ENCODE measurements around the gene LCA5L. TPM values are rescaled to one million over a fixed set of nuclear protein-coding genes. Genes with fewer than 3 reads are reported as not detected.

The LCA5L gene
- total and polyA plus RNA-seq, 7 experiments from 2014 or later = 0.24 TPM; not detected in 6

- Mint-ChIP-seq H3K4me3 (no peak overlapping the region), H3K27ac (no peak overlapping the region), H3K4me1 (peaks cover 0 to 6% (median 0%) of the 10 kb centered on the region in 7 donors), H3K36me3 (peaks cover 0 to 6% (median 5%) of the 10 kb centered on the region in 5 donors), H3K27me3 (peaks cover 22 to 52% (median 34%) of the 10 kb centered on the region in 5 donors), H3K9me3 (peaks cover 0 to 5% (median 0%) of the 10 kb centered on the region in 11 donors)
- H3K27me3 ChIP-seq (ENCODE audit: control insufficient read depth in 2 of 2, insufficient read depth in 2 of 2, low read length in 2 of 2) = peaks cover 0 to 5% of the 10 kb centered on the region in 2 donors
- ChIA-PET CTCF (no interaction called here), POLR2A (interaction anchor here (0.7 kb wide), 1 partner anchor 8 kb away, joined by 3 read pairs; no protein-coding TSS in a partner anchor)
- DNase-seq (no peak), ATAC-seq (no peak)
- intact Hi-C loops (cut with micrococcal nuclease) = no loop called here
- H3K9me3 ChIP-seq (ENCODE audit: control insufficient read depth in 2 of 3, low read length in 3 of 3) = no peaks in the 10 kb centered on the region
- H3K36me3 ChIP-seq (ENCODE audit: control insufficient read depth in 2 of 3, insufficient read depth in 3 of 3, low read length in 3 of 3) = no peaks in the 10 kb centered on the region
- no peaks in the 10 kb centered on the region for H3K4me1 ChIP-seq (ENCODE audit: control insufficient read depth in 2 of 2, insufficient read depth in 2 of 2, low read length in 2 of 2)
- no peak overlapping the region for H3K27ac ChIP-seq (ENCODE audit: low read depth, low read length)
- H3K4me3 ChIP-seq (ENCODE audit: low read length) = no peak overlapping the region
Measured at GRCh38 chr21:39439232-39439631, 6.3 kb downstream of the LCA5L start.

GRCh38 chr21:39434950-39435349 lies 10.6 kb downstream of the LCA5L start:
- Mint-ChIP-seq H3K27ac (no peak overlapping the region), H3K36me3 (peaks cover 0 to 6% (median 5%) of the 10 kb centered on the region in 5 donors), H3K9me3 (peaks cover 0 to 5% (median 0%) of the 10 kb centered on the region in 11 donors), H3K4me3 (no peak overlapping the region), H3K4me1 (no peaks in the 10 kb centered on the region), H3K27me3 (peaks cover 24 to 41% (median 26%) of the 10 kb centered on the region in 5 donors)
- ChIA-PET CTCF (no interaction called here), POLR2A (no interaction called here)
- intact Hi-C loops (cut with micrococcal nuclease) = no loop called here
- ATAC-seq (no peak), DNase-seq (no peak)
- Histone ChIP-seq H3K4me1 (ENCODE audit: control insufficient read depth in 2 of 2, insufficient read depth in 2 of 2, low read length in 2 of 2) (no peaks in the 10 kb centered on the region), H3K9me3 (ENCODE audit: control insufficient read depth in 2 of 3, low read length in 3 of 3) (no peaks in the 10 kb centered on the region), H3K4me3 (ENCODE audit: low read length) (no peak overlapping the region), H3K27ac (ENCODE audit: low read depth, low read length) (no peak overlapping the region), H3K36me3 (ENCODE audit: control insufficient read depth in 2 of 3, insufficient read depth in 3 of 3, low read length in 3 of 3) (no peaks in the 10 kb centered on the region), H3K27me3 (ENCODE audit: control insufficient read depth in 2 of 2, insufficient read depth in 2 of 2, low read length in 2 of 2) (no peaks in the 10 kb centered on the region)

DNA sequence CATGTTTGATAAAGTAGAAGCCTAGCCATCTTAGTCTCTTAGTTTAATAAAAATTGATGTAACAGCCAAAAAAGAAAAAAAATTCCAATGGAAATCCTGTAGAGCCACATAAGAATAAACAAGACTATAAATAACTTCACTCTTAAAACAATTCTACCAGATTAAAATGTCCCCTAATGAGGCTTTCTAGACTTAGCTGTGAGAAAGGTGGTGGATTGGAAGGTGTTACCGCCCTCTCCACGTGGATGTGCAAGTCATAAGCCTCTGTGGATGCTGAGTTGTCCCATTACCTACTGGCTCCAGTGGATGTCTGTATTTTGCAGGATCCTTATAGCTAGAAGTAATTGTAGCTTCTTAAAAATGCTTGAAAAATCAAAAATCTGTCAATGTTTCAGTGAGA lies 14.6 kb downstream of the LCA5L start:
- Histone ChIP-seq H3K4me3 (ENCODE audit: low read length) (no peak overlapping the region), H3K9me3 (ENCODE audit: control insufficient read depth in 2 of 3, low read length in 3 of 3) (no peaks in the 10 kb centered on the region), H3K4me1 (ENCODE audit: control insufficient read depth in 2 of 2, insufficient read depth in 2 of 2, low read length in 2 of 2) (no peaks in the 10 kb centered on the region), H3K27ac (ENCODE audit: low read depth, low read length) (no peak overlapping the region), H3K36me3 (ENCODE audit: control insufficient read depth in 2 of 3, insufficient read depth in 3 of 3, low read length in 3 of 3) (no peaks in the 10 kb centered on the region), H3K27me3 (ENCODE audit: control insufficient read depth in 2 of 2, insufficient read depth in 2 of 2, low read length in 2 of 2) (no peaks in the 10 kb centered on the region)
- no peaks in the 10 kb centered on the region for H3K4me1 Mint-ChIP-seq
- peaks cover 5 to 22% (median 14%) of the 10 kb centered on the region in 5 donors for H3K27me3 Mint-ChIP-seq
- no peak overlapping the region for H3K4me3 Mint-ChIP-seq
- peaks cover 0 to 2% (median 0%) of the 10 kb centered on the region in 11 donors for H3K9me3 Mint-ChIP-seq
- no peak overlapping the region for H3K27ac Mint-ChIP-seq
- DNase-seq (no peak), ATAC-seq (no peak)
- intact Hi-C loops (cut with micrococcal nuclease) = no loop called here
- ChIA-PET CTCF (no interaction called here), POLR2A (interaction anchor here (0.5 kb wide), 1 partner anchor 9 kb away, joined by 3 read pairs; no protein-coding TSS in a partner anchor)
- H3K36me3 Mint-ChIP-seq = no peaks in the 10 kb centered on the region

DNA sequence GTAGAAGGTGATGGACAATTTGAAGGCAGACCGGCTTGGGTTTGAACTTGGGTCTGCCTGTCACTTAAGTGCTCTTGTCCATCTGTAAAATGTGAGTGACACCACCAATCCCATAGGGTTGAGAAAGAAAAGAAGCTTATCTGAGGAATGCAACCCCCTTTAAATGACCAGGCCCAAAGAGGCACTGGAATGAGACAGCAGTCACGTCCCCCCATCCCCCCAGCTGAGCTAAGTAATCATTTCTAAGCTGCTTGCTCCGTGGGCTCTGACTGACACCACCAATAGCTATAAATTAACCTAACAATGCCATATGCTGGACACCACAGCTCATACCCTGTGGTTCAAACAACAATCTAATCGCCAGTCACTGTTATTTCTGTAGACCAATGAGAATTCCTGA lies 15.1 kb downstream of the LCA5L start:
- peaks cover 5 to 22% (median 14%) of the 10 kb centered on the region in 5 donors for H3K27me3 Mint-ChIP-seq
- H3K27ac ChIP-seq (ENCODE audit: low read depth, low read length) = no peak overlapping the region
- DNase-seq = no peak
- no peak overlapping the region for H3K27ac Mint-ChIP-seq
- no peak overlapping the region for H3K4me3 ChIP-seq (ENCODE audit: low read length)
- ATAC-seq = no peak
- ChIA-PET CTCF (no interaction called here), POLR2A (no interaction called here)
- H3K9me3 Mint-ChIP-seq = peaks cover 0 to 2% (median 0%) of the 10 kb centered on the region in 11 donors
- no peaks in the 10 kb centered on the region for H3K36me3 ChIP-seq (ENCODE audit: control insufficient read depth in 2 of 3, insufficient read depth in 3 of 3, low read length in 3 of 3)
- intact Hi-C loops (cut with micrococcal nuclease) = no loop called here
- H3K27me3 ChIP-seq (ENCODE audit: control insufficient read depth in 2 of 2, insufficient read depth in 2 of 2, low read length in 2 of 2) = no peaks in the 10 kb centered on the region
- H3K36me3 Mint-ChIP-seq = no peaks in the 10 kb centered on the region
- H3K4me3 Mint-ChIP-seq = no peak overlapping the region
- H3K9me3 ChIP-seq (ENCODE audit: control insufficient read depth in 2 of 3, low read length in 3 of 3) = no peaks in the 10 kb centered on the region
- no peaks in the 10 kb centered on the region for H3K4me1 ChIP-seq (ENCODE audit: control insufficient read depth in 2 of 2, insufficient read depth in 2 of 2, low read length in 2 of 2)
- H3K4me1 Mint-ChIP-seq = no peaks in the 10 kb centered on the region

GRCh38 chr21:39430016-39430415 lies 15.6 kb downstream of the LCA5L start:
- peaks cover 5 to 22% (median 14%) of the 10 kb centered on the region in 5 donors for H3K27me3 Mint-ChIP-seq
- no peaks in the 10 kb centered on the region for H3K36me3 Mint-ChIP-seq
- H3K4me1 Mint-ChIP-seq = no peaks in the 10 kb centered on the region
- peaks cover 0 to 2% (median 0%) of the 10 kb centered on the region in 11 donors for H3K9me3 Mint-ChIP-seq
- no peaks in the 10 kb centered on the region for H3K36me3 ChIP-seq (ENCODE audit: control insufficient read depth in 2 of 3, insufficient read depth in 3 of 3, low read length in 3 of 3)
- H3K4me1 ChIP-seq (ENCODE audit: control insufficient read depth in 2 of 2, insufficient read depth in 2 of 2, low read length in 2 of 2) = no peaks in the 10 kb centered on the region
- ChIA-PET POLR2A (no interaction called here), CTCF (interaction anchor here (0.5 kb wide), 1 partner anchor 43 kb away, joined by 3 read pairs; no protein-coding TSS in a partner anchor)
- H3K4me3 Mint-ChIP-seq = no peak overlapping the region
- H3K27me3 ChIP-seq (ENCODE audit: control insufficient read depth in 2 of 2, insufficient read depth in 2 of 2, low read length in 2 of 2) = no peaks in the 10 kb centered on the region
- no peak overlapping the region for H3K4me3 ChIP-seq (ENCODE audit: low read length)
- DNase-seq (no peak), ATAC-seq (no peak)
- no peaks in the 10 kb centered on the region for H3K9me3 ChIP-seq (ENCODE audit: control insufficient read depth in 2 of 3, low read length in 3 of 3)
- H3K27ac Mint-ChIP-seq = no peak overlapping the region
- intact Hi-C loops (cut with micrococcal nuclease) = no loop called here
- no peak overlapping the region for H3K27ac ChIP-seq (ENCODE audit: low read depth, low read length)

GRCh38 chr21:39429445-39429844 lies 16.1 kb downstream of the LCA5L start:
- Histone ChIP-seq H3K9me3 (ENCODE audit: control insufficient read depth in 2 of 3, low read length in 3 of 3) (no peaks in the 10 kb centered on the region), H3K36me3 (ENCODE audit: control insufficient read depth in 2 of 3, insufficient read depth in 3 of 3, low read length in 3 of 3) (no peaks in the 10 kb centered on the region), H3K4me3 (ENCODE audit: low read length) (no peak overlapping the region), H3K4me1 (ENCODE audit: control insufficient read depth in 2 of 2, insufficient read depth in 2 of 2, low read length in 2 of 2) (no peaks in the 10 kb centered on the region), H3K27me3 (ENCODE audit: control insufficient read depth in 2 of 2, insufficient read depth in 2 of 2, low read length in 2 of 2) (no peaks in the 10 kb centered on the region), H3K27ac (ENCODE audit: low read depth, low read length) (no peak overlapping the region)
- Mint-ChIP-seq H3K4me1 (no peaks in the 10 kb centered on the region), H3K27ac (no peak overlapping the region), H3K9me3 (peaks cover 0 to 2% (median 0%) of the 10 kb centered on the region in 11 donors), H3K4me3 (no peak overlapping the region), H3K27me3 (peaks cover 5 to 22% (median 14%) of the 10 kb centered on the region in 5 donors), H3K36me3 (no peaks in the 10 kb centered on the region)
- intact Hi-C loops (cut with micrococcal nuclease) = no loop called here
- CTCF ChIA-PET = interaction anchor here (0.5 kb wide), 1 partner anchor 43 kb away, joined by 3 read pairs; no protein-coding TSS in a partner anchor
- DNase-seq (no peak), ATAC-seq (no peak)
- POLR2A ChIA-PET = no interaction called here

DNA sequence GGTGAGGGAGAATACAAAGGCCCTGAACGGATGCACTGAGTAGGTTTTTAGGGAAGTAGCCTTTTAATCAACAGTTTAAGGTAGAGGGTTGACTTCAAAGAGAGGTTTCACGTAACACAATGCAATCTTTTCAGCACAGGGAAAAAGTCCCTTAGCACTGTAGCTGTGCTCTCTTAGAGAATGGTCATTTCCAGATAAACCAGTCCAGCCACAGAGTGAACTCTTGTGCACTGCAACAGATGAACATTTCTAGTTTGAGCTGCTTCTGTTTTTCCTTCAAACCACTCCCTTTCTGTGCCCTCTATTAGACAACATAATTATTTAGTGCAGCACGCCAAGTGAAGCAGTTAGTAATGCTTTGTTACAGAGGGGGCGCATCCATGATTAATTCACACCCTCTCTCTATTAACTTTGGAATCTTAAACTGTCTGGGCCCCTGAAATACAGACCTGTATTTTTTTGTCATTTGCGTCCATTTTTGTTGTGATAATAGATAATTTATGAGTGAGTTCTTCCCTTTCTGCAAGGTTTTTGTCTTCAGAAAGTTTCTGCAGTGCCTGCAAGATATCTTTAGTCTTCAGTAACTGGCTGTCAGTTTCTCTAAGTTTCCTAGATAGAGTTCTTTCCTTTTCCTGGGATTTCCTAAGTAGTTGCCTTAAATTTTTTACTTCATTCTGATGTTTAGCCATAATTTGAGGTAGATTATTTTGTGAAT lies 22.9 kb downstream of the LCA5L start:
- no peaks in the 10 kb centered on the region for H3K9me3 ChIP-seq (ENCODE audit: control insufficient read depth in 2 of 3, low read length in 3 of 3)
- no peaks in the 10 kb centered on the region for H3K36me3 ChIP-seq (ENCODE audit: control insufficient read depth in 2 of 3, insufficient read depth in 3 of 3, low read length in 3 of 3)
- ATAC-seq = no peak
- Mint-ChIP-seq H3K4me1 (no peaks in the 10 kb centered on the region), H3K4me3 (no peak overlapping the region), H3K36me3 (no peaks in the 10 kb centered on the region), H3K9me3 (no peaks in the 10 kb centered on the region), H3K27me3 (no peaks in the 10 kb centered on the region), H3K27ac (no peak overlapping the region)
- DNase-seq = no peak
- intact Hi-C loops (cut with micrococcal nuclease) = no loop called here
- ChIA-PET CTCF (no interaction called here), POLR2A (no interaction called here)
- H3K4me3 ChIP-seq (ENCODE audit: low read length) = no peak overlapping the region
- H3K4me1 ChIP-seq (ENCODE audit: control insufficient read depth in 2 of 2, insufficient read depth in 2 of 2, low read length in 2 of 2) = no peaks in the 10 kb centered on the region
- no peaks in the 10 kb centered on the region for H3K27me3 ChIP-seq (ENCODE audit: control insufficient read depth in 2 of 2, insufficient read depth in 2 of 2, low read length in 2 of 2)
- no peak overlapping the region for H3K27ac ChIP-seq (ENCODE audit: low read depth, low read length)
